Liver (tissue), 3 donors: ENCODE measurements around the gene CENPA.

Experiments used
- ATF3 ChIP-seq: IDR thresholded peaks from 2 replicates; pipeline ENCODE4 v1.6.1; 2016; ENCODE audit warnings: antibody characterized with exemption
- CTCF ChIP-seq: fragments of 150-350 bp; IDR thresholded peaks from 2 replicates; pipeline ENCODE4 v1.5.1; 2017; ENCODE audit warnings: improper control_type of control experiment, low read depth, low read length; ENCODE audit not compliant: missing input control
- EGR1 ChIP-seq, 2 donors: IDR thresholded peaks; 2 replicates each; pipeline ENCODE4 v1.6.1; 2016 to 2018; ENCODE audit warnings: antibody characterized with exemption in 2 of 2, low read depth in 2 of 2
- FOXA1 ChIP-seq: IDR thresholded peaks from 2 replicates; pipeline ENCODE4 v1.6.1; 2016; ENCODE audit warnings: antibody characterized with exemption
- GABPA ChIP-seq, 2 donors: IDR thresholded peaks in 1 of 2; conservative IDR thresholded peaks in 1 of 2; 2 replicates each; pipeline ENCODE4 v1.6.1; 2016; ENCODE audit warnings: antibody characterized with exemption in 2 of 2, mild to moderate bottlenecking in 1 of 2, moderate library complexity in 1 of 2
- JUND ChIP-seq, 2 donors: IDR thresholded peaks; 2 replicates each; pipeline ENCODE4 v1.6.1; 2016; ENCODE audit warnings: antibody characterized with exemption in 2 of 2
- NR2F2 ChIP-seq: IDR thresholded peaks from 2 replicates; pipeline ENCODE4 v1.6.1; 2016; ENCODE audit warnings: antibody characterized with exemption
- RAD21 ChIP-seq, 2 donors: IDR thresholded peaks; 2 replicates each; pipeline ENCODE4 v1.6.1; 2016; ENCODE audit warnings: antibody characterized with exemption in 2 of 2, mild to moderate bottlenecking in 2 of 2
- REST ChIP-seq: IDR thresholded peaks from 2 replicates; pipeline ENCODE4 v1.6.1; 2016; ENCODE audit warnings: antibody characterized with exemption, mild to moderate bottlenecking
- SP1 ChIP-seq: IDR thresholded peaks from 2 replicates; pipeline ENCODE4 v1.6.1; 2018; ENCODE audit warnings: antibody characterized with exemption, mild to moderate bottlenecking
- TAF1 ChIP-seq: conservative IDR thresholded peaks from 2 replicates; pipeline ENCODE4 v1.6.1; 2016; ENCODE audit warnings: antibody characterized with exemption, mild to moderate bottlenecking
- YY1 ChIP-seq: IDR thresholded peaks from 2 replicates; pipeline ENCODE4 v1.6.1; 2016; ENCODE audit warnings: antibody characterized with exemption, mild to moderate bottlenecking
- TF ChIP-seq, protein P1 (sequence below): IDR thresholded peaks from 2 replicates; pipeline ENCODE4 v1.6.1; 2016; ENCODE audit warnings: antibody characterized with exemption
- TF ChIP-seq, protein P2 (sequence below): IDR thresholded peaks from 2 replicates; pipeline ENCODE4 v1.6.1; 2016; ENCODE audit warnings: antibody characterized with exemption
- donor health status: healthy.
- donor health status: healthy.

DNA sequence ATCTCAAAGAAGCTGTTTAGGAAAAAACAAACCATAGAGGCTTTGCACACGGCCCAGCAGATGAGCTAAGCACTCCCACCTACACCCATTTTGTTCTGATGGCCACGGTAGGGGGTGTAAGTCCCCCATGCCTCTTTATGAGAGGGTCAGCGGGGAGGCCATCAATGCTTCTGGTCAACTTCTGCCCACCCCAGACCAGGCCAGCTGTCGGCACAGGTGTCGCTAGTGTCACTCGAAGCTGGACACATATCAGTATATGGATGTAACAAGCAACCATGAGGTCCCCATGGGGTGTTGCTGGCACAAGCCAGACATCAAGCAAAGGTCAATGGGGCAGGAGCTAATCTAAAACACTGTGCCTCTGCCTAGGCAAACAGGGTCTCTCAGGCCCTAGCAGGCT, 45.5 kb upstream of the CENPA start:
- TF ChIP-seq CTCF (no peak), REST (no peak), NR2F2 (no peak), YY1 (no peak), EGR1 (IDR thresholded peaks at IDR 0.05; ENCODE audit: low read depth in 2 of 2) (no peak), GABPA (IDR thresholded peaks at IDR 0.05 in 1 of 2, conservative IDR thresholded peaks at IDR 0.05 in 1 of 2) (no peak), SP1 (peak; percentile 19), TAF1 (no peak), JUND (IDR thresholded peaks at IDR 0.05) (no peak), RAD21 (IDR thresholded peaks at IDR 0.05) (no peak), ATF3 (no peak), FOXA1 (no peak)
- TF ChIP-seq, protein P1, sequence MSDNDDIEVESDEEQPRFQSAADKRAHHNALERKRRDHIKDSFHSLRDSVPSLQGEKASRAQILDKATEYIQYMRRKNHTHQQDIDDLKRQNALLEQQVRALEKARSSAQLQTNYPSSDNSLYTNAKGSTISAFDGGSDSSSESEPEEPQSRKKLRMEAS: no peak
- TF ChIP-seq, protein P2, sequence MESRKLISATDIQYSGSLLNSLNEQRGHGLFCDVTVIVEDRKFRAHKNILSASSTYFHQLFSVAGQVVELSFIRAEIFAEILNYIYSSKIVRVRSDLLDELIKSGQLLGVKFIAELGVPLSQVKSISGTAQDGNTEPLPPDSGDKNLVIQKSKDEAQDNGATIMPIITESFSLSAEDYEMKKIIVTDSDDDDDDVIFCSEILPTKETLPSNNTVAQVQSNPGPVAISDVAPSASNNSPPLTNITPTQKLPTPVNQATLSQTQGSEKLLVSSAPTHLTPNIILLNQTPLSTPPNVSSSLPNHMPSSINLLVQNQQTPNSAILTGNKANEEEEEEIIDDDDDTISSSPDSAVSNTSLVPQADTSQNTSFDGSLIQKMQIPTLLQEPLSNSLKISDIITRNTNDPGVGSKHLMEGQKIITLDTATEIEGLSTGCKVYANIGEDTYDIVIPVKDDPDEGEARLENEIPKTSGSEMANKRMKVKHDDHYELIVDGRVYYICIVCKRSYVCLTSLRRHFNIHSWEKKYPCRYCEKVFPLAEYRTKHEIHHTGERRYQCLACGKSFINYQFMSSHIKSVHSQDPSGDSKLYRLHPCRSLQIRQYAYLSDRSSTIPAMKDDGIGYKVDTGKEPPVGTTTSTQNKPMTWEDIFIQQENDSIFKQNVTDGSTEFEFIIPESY: no peak
